Measurements from ENCODE around the gene VAMP1.

VAMP1 gene

GRCh38 chr12:6425590-6426531 lies 44.6 kb downstream of the VAMP1 start:
- Histone ChIP-seq H3K4me3 (replicated peaks; ENCODE audit: low read depth, low read length) (peak overlapping the region; percentile 0; the same call in 1 of the 2 replicates), H3K27me3 (replicated peaks; ENCODE audit: control insufficient read depth, insufficient read depth, low read length) (no peaks in the 10 kb centered on the region), H3K36me3 (ENCODE audit: control insufficient read depth, insufficient read depth, low read length) (no peaks in the 10 kb centered on the region)
- peak; percentile 65 for DNase-seq (ENCODE audit: extremely low read depth, insufficient read length)
- no peak for TF ChIP-seq CTCF (IDR thresholded peaks at IDR 0.05; ENCODE audit: insufficient read depth, low read length, poor library complexity, severe bottlenecking)

GRCh38 chr12:6424866-6425265 lies 45.6 kb downstream of the VAMP1 start:
- Histone ChIP-seq H3K4me3 (replicated peaks; ENCODE audit: low read depth, low read length) (no peak overlapping the region), H3K27me3 (replicated peaks; ENCODE audit: control insufficient read depth, insufficient read depth, low read length) (no peaks in the 10 kb centered on the region), H3K36me3 (ENCODE audit: control insufficient read depth, insufficient read depth, low read length) (no peaks in the 10 kb centered on the region)
- DNase-seq (ENCODE audit: extremely low read depth, insufficient read length) = no peak
- no peak for TF ChIP-seq CTCF (IDR thresholded peaks at IDR 0.05; ENCODE audit: insufficient read depth, low read length, poor library complexity, severe bottlenecking)

DNA sequence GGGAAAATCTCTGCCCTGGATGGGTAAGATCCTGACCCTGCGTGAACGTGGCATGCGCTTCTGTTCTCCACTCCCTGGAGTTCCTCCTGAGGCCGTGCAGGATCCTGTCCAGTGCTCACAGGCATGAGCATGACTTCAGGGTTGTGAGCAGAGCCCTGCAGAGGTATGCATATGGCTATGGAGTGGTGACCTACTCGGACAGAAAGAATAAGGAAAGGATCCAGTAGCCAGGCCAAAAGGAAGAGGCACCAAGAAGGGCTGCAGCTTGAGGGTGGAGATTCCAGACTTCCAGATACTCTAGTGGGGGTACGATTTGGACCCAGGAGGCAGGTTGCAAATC lies 46.5 kb downstream of the VAMP1 start:
- Histone ChIP-seq H3K36me3 (ENCODE audit: control insufficient read depth, insufficient read depth, low read length) (no peaks in the 10 kb centered on the region), H3K27me3 (replicated peaks; ENCODE audit: control insufficient read depth, insufficient read depth, low read length) (no peaks in the 10 kb centered on the region), H3K4me3 (replicated peaks; ENCODE audit: low read depth, low read length) (no peak overlapping the region)
- no peak for DNase-seq (ENCODE audit: extremely low read depth, insufficient read length)
- TF ChIP-seq CTCF (IDR thresholded peaks at IDR 0.05; ENCODE audit: insufficient read depth, low read length, poor library complexity, severe bottlenecking) = no peak

GRCh38 chr12:6423267-6424007 lies 47.0 kb downstream of the VAMP1 start:
- Histone ChIP-seq H3K36me3 (ENCODE audit: control insufficient read depth, insufficient read depth, low read length) (no peaks in the 10 kb centered on the region), H3K4me3 (replicated peaks; ENCODE audit: low read depth, low read length) (no peak overlapping the region), H3K27me3 (replicated peaks; ENCODE audit: control insufficient read depth, insufficient read depth, low read length) (no peaks in the 10 kb centered on the region)
- DNase-seq (ENCODE audit: extremely low read depth, insufficient read length) = peak; percentile 76
- TF ChIP-seq CTCF (IDR thresholded peaks at IDR 0.05; ENCODE audit: insufficient read depth, low read length, poor library complexity, severe bottlenecking) = peak; percentile 79

DNA sequence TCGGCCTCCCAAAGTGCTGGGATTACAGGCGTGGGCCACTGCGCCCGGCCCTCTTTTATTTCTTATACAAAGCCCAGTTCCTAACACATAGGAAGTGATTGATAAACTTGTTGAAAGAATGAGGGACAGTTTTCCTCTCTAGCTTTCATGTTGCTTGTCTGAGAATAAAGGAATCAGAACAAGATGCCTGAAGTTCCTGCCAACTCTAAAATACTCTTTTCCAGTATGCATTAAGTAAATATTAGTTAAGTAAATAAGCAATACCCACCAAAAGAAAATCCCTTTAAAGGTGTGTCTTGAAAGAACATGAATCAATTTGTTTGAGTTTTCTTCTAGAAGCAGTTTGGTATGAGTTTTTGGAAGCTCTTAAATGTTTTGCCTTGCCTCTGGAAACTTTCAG lies 50.1 kb downstream of the VAMP1 start:
- no peak for DNase-seq (ENCODE audit: extremely low read depth, insufficient read length)
- H3K27me3 ChIP-seq (replicated peaks; ENCODE audit: control insufficient read depth, insufficient read depth, low read length) = no peaks in the 10 kb centered on the region

More for the DNA sequence above, 50.1 kb downstream of the VAMP1 start:
- TF ChIP-seq CTCF (IDR thresholded peaks at IDR 0.05; ENCODE audit: insufficient read depth, low read length, poor library complexity, severe bottlenecking) = no peak
- H3K4me3 ChIP-seq (replicated peaks; ENCODE audit: low read depth, low read length) = no peak overlapping the region
- no peaks in the 10 kb centered on the region for H3K36me3 ChIP-seq (ENCODE audit: control insufficient read depth, insufficient read depth, low read length)

Data from GM06990 (cell line).